NK-92 (cell line): ENCODE data around the gene PLSCR4.

Experiments
- DNase-seq: peaks from one replicate; lab custom pipeline; 2025; ENCODE audit not compliant: unreplicated experiment; lab: John Stamatoyannopoulos, UW

Gene PLSCR4

GRCh38 chr3:146163584-146163983 is 87.3 kb downstream of the PLSCR4 start:
- DNase-seq, result no peak

DNA sequence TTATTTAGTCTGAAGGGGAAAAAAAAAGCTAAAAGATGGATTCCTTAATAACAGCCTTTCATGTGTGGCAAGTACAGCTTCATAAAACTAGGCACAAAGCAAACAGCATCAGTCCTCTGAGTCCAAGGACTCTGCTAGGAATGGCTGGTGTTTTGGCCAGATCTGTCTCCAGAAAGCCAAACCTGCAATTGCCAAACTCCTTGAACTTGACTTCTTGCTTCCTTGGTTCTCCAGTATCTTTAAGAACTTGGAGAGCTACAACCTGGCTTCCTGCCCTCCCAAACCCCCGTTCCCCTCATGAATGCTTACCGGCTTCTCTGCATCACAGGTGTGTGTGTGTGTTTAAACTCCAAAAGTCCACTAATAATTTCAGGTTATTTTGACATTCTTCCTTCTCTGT is 88.3 kb downstream of the PLSCR4 start:
- DNase-seq, result no peak

GRCh38 chr3:146161663-146162002 is 89.3 kb downstream of the PLSCR4 start:
- DNase-seq, result no peak

DNA sequence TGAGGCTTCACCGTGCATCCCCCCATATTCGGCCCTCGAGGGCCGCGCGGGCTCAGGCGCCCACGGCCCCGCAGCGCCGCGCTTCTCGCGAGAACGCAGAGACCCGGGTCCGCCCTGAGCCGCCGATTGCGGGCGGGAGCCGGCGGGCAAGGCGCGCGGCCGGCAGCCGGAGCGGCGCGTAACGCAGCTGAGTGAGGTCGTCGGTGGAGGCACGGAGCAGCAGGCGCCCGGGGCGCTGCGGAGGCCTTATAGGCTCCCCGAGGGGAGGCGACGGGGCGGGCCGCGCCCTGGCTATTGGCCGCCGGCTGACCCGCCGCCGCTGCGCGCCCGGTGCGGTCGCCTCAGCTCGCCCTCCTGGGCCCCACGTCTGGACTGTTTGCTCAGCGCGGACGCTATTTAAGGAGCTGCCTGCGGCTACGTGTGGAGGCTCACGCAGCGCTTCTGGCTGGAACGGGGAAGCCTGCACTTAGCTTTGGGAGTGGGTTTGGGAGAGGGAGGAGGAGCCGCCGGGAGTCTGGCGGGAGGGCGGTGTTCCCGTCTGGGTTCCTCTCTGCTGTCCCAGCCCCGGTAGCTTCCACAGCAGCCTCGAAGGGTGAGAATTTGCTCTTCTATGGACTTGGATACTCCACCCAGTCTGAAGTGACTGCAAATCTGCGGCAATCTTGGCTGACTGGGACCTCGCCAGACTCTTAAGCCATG is 89.8 kb downstream of the PLSCR4 start, which contains the start of gene PLOD2:
TSS of gene PLOD2 (minus strand) at position 221 of the 699 bp plus-strand sequence. CDS start at position 26, 195 bp downstream.
- DNase-seq, result no peak

DNA sequence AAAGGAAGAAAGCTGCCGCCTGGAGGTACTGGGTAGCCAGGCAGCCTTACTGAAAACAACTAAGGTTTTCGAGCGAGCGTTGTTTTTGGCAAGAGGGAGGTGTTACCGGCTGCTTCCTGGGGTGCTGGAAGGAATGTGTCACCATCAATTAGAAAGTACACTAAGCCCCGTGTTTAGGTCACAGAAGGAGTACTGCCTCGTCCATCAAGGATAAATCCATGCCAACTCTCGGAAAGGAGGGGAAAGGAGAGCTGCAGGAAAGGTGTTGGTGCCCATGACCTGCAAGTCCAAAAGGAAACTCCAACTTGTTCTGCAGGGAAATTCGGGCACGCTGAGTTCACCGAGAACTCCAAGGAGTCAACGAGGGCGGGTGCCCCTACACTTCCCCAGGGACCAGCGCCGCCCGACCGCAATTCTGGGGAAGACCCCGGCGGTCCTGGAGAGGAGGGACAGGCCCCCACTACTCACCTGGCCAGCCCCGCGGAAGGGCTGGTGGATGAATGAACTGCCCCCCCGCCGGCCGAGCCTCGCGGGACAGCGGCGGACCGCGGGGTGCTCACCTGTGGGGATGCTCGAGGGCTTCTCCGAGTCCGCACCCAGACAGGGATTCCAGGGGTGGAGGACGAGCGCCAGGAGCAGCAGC is 90.5 kb downstream of the PLSCR4 start:
- DNase-seq, result no peak

DNA sequence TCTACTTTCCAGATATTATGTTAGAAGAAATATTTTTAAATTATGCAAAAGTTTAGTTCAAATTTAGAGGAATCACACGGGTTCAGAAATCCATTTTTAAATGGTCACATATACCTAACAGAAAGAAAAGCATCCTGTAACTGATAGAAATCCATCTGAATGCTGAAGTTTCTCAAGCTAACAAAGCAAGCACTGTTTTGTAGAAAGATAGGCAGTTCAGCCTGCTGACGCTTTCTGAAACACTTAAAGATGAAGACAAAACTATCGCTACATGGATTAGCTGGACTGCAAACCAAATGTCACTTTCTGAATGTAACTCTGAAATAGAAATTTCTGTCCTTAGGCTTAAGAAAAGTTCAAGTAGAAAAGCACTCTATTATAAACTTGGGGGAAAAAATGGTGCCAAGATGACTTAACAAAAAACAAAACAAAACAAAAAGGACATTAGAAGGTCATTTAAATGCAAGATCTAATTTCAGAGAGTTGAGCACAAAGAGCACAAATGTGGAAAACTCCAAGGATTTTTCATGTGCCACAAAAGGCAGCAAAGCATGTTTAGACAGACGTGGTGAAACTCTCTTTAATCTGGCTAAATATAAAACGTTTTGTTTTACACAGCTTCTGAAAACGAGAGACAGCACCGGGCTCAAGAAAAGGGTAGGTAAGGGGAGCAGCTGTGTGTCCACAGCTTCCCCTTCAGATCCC is 91.1 kb downstream of the PLSCR4 start:
- DNase-seq, result no peak

DNA sequence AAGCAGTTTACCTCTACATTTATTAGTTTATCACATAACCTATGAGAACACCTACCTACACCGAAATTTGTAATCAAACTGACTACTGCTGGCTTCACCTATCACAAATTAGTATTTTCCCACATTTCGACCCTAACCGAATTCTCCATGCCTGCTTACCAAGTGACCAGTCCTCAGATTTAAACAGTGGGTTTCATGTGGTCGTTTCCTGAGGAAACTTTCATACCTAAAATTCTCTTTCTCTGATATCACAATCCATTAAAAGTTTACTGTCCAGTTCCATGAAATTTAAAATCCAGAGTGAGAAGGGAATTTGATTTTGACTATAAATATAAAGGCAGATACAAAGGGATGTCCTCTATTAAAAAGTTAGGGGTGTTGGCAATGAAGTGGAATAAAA is 91.9 kb downstream of the PLSCR4 start:
- no peak for DNase-seq

GRCh38 chr3:146157325-146158060 is 93.4 kb downstream of the PLSCR4 start:
- DNase-seq, result no peak

GRCh38 chr3:146156666-146157314 is 94.1 kb downstream of the PLSCR4 start:
- no peak for DNase-seq

DNA sequence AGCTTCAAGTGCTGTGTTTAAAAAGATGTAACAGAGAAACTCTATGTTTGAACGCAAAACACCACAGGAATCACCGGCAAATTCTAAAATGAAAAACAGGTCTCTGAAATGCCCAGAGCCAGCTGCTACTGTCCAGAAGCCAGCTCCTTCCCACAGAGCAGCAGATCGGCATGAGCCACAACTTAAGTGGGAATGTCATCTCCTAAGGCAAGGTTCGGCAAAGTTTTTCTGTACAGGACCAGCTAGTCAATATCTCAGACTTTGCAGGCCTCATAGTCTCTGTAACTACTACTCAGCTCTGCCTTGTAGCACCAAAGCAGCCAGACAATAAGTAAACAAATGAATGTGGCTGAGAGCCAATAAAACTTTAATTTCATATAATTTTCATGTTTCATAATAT is 94.8 kb downstream of the PLSCR4 start:
- no peak for DNase-seq

DNA sequence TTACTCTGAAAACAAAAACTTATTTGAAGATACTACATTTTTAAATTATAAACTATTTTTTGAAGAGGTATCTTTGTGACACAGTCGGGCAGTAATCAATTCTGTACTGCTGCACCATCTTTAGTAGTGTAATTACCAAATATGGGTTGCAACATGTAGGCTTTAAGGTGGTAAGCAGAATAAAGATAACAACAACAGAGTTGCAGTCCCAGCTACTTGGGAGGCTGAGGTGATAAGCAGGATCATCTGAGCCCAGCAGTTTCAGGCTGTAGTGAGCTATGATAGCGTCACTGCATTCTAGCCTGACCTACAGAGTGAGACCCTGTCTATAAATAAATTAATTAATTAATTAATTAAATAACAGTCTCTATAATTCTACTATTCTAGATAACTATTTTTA is 95.9 kb downstream of the PLSCR4 start:
- no peak for DNase-seq

GRCh38 chr3:146154316-146154715 is 96.6 kb downstream of the PLSCR4 start:
- DNase-seq, result no peak

- no peak for DNase-seq
Observed at GRCh38 chr3:146153429-146153828, 97.5 kb downstream of the PLSCR4 start.

DNA sequence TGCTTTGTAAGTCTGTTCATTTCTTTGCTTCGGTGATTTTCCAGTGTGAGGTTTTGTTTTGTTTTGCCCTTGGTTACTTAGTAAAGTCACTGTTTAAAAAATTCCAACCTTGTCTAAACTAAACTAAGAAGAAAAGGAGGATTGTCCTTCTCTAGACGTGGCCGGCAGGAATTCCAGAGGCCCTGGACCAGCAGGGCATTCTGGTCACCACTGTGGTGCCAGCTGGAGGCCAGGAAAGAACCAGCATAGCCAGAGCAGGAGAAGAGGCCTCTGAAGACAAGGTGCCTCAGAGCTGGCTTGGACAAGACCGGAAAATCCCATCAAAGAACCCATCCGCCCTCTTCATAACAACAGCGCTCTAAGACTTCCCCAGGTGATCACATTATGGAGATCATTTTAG is 98.1 kb downstream of the PLSCR4 start:
- no peak for DNase-seq

- DNase-seq, result no peak
Observed at GRCh38 chr3:146148468-146148931, 102.4 kb downstream of the PLSCR4 start.

DNA sequence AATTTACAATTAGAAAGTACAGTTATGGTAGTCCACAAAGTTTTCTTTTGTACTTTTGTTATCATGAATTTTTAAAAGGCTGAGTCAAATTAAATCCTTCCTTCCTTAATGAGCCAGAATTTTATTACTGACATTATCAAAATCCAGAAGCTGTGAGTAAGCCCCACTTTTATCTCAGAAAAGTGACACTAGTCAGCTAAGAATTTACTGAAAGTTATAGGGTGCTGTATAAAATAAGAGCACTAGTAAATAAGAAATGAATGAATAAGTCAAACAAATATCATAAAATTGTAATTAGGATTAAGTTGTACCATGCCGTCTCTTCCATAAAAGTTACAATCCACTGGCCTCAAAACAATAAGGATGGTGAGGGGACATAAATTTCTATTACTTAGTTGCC is 105.3 kb downstream of the PLSCR4 start:
- DNase-seq, result no peak

GRCh38 chr3:146142757-146143156 is 108.1 kb downstream of the PLSCR4 start:
- DNase-seq, result no peak
